Measurements from ENCODE around the gene FHIT.

The FHIT gene

DNA sequence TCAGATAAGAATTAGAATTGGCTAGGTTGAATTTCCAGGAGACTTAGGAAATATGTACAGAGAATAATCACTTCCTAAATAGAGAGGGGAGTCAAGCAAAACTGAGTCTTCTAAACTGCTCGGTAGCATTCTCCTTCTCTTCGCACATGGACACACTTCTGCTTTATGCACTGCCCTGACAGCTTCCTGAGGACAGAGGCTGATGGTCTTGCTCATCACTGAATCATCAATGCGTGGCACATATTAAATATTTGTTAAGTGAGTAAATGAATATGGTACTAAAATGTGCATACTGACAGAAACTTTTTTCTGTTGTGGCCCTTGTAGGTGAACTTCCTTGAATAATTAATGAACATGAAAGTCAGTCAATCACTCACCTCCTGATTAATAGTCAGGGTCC is 315.5 kb downstream of the FHIT start:
- no peak overlapping the region for H3K4me3 ChIP-seq (ENCODE audit: low read depth, low read length)
- DNase-seq (ENCODE audit: low read depth): peak; percentile 59
- TF ChIP-seq, protein P1, sequence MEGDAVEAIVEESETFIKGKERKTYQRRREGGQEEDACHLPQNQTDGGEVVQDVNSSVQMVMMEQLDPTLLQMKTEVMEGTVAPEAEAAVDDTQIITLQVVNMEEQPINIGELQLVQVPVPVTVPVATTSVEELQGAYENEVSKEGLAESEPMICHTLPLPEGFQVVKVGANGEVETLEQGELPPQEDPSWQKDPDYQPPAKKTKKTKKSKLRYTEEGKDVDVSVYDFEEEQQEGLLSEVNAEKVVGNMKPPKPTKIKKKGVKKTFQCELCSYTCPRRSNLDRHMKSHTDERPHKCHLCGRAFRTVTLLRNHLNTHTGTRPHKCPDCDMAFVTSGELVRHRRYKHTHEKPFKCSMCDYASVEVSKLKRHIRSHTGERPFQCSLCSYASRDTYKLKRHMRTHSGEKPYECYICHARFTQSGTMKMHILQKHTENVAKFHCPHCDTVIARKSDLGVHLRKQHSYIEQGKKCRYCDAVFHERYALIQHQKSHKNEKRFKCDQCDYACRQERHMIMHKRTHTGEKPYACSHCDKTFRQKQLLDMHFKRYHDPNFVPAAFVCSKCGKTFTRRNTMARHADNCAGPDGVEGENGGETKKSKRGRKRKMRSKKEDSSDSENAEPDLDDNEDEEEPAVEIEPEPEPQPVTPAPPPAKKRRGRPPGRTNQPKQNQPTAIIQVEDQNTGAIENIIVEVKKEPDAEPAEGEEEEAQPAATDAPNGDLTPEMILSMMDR (conservative IDR thresholded peaks at IDR 0.05; ENCODE audit: low read depth, low read length): no peak

DNA sequence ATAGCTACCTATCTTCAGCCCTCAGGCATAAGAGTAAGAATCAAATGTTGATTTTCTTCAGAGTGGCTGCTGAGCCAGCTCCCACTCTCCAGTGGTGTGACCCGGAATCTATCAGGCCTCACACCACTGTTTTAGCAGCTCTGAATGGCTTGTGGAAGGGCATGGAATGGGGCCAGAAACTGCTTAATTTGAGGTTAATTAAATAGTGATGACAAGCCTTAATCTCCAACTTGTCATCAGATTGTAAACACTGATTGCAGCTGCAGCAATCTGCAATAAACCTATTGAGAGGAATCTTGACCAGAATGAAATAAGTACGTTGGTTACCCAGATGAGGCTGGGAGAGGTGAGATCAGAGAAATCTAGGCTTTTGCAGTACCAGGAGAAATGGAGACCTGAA is 317.4 kb downstream of the FHIT start:
- TF ChIP-seq, protein P1 (conservative IDR thresholded peaks at IDR 0.05; ENCODE audit: low read depth, low read length): no peak
- no peak overlapping the region for H3K4me3 ChIP-seq (ENCODE audit: low read depth, low read length)
- no peak for DNase-seq (ENCODE audit: low read depth)

GRCh38 chr3:60932643-60933042 is 318.6 kb downstream of the FHIT start:
- DNase-seq (ENCODE audit: low read depth): peak; percentile 8
- H3K4me3 ChIP-seq (ENCODE audit: low read depth, low read length): no peak overlapping the region
- TF ChIP-seq, protein P1 (conservative IDR thresholded peaks at IDR 0.05; ENCODE audit: low read depth, low read length): no peak

DNA sequence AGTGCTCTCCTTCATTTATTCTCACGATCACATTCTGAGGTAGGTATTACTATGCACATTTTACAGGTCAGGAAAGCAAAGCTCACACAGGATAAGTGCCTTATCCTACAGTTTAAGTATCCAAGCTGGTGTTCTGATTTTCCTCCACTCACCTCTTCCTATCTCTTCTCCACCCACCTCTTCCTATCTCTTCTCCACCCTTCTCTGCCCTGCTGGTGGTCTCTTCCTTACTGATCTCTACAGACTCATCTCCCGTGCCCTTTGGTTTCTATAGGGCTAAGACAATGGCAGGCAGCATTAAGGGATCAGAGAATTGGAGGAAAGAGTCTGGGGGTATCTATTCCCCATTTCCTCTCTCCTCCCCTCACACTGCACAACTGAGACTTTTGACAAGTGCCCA is 319.1 kb downstream of the FHIT start:
- no peak overlapping the region for H3K4me3 ChIP-seq (ENCODE audit: low read depth, low read length)
- DNase-seq (ENCODE audit: low read depth): no peak
- TF ChIP-seq, protein P1 (conservative IDR thresholded peaks at IDR 0.05; ENCODE audit: low read depth, low read length): no peak

GRCh38 chr3:60931452-60931851 is 319.8 kb downstream of the FHIT start:
- no peak overlapping the region for H3K4me3 ChIP-seq (ENCODE audit: low read depth, low read length)
- DNase-seq (ENCODE audit: low read depth): peak; percentile 10
- TF ChIP-seq, protein P1 (conservative IDR thresholded peaks at IDR 0.05; ENCODE audit: low read depth, low read length): no peak

GRCh38 chr3:60920519-60920918 is 330.7 kb downstream of the FHIT start:
- no peak for DNase-seq (ENCODE audit: low read depth)
- TF ChIP-seq, protein P1 (conservative IDR thresholded peaks at IDR 0.05; ENCODE audit: low read depth, low read length): no peak
- no peak overlapping the region for H3K4me3 ChIP-seq (ENCODE audit: low read depth, low read length)

GRCh38 chr3:60919296-60919695 is 332.0 kb downstream of the FHIT start:
- no peak for DNase-seq (ENCODE audit: low read depth)
- TF ChIP-seq, protein P1 (conservative IDR thresholded peaks at IDR 0.05; ENCODE audit: low read depth, low read length): no peak
- no peak overlapping the region for H3K4me3 ChIP-seq (ENCODE audit: low read depth, low read length)
